ENCODE measurements around the gene NFASC.

DNA sequence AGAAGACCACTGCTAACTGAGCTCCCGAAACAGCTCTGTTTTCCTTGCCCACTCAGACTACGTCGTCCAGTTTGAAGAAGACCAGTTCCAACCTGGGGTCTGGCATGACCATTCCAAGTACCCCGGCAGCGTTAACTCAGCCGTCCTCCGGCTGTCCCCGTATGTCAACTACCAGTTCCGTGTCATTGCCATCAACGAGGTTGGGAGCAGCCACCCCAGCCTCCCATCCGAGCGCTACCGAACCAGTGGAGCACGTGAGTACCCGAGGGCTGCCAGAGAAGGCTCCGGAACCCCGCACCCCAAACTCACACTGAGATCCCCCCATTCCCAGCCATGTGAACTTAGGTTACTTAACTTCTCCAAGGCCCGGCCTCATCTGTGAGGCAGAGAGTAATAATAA is 108.6 kb downstream of the NFASC start:
- TF ChIP-seq, protein P1, sequence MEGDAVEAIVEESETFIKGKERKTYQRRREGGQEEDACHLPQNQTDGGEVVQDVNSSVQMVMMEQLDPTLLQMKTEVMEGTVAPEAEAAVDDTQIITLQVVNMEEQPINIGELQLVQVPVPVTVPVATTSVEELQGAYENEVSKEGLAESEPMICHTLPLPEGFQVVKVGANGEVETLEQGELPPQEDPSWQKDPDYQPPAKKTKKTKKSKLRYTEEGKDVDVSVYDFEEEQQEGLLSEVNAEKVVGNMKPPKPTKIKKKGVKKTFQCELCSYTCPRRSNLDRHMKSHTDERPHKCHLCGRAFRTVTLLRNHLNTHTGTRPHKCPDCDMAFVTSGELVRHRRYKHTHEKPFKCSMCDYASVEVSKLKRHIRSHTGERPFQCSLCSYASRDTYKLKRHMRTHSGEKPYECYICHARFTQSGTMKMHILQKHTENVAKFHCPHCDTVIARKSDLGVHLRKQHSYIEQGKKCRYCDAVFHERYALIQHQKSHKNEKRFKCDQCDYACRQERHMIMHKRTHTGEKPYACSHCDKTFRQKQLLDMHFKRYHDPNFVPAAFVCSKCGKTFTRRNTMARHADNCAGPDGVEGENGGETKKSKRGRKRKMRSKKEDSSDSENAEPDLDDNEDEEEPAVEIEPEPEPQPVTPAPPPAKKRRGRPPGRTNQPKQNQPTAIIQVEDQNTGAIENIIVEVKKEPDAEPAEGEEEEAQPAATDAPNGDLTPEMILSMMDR (conservative IDR thresholded peaks at IDR 0.05; ENCODE audit: low read depth, low read length), result no peak
- no peak for TF ChIP-seq EZH2phosphoT487 (IDR thresholded peaks at IDR 0.05; ENCODE audit: borderline replicate concordance, low read length)
- TF ChIP-seq EZH2 (IDR thresholded peaks at IDR 0.05; ENCODE audit: low read length, unreplicated experiment), result no peak
